Stimulated activated CD8-positive, alpha-beta memory T cell treated with anti-CD3 and anti-CD28 coated beads, Interleukin-7, amount 100 ng/mL, for 4 hours (primary cell): Measurements from ENCODE around the gene CEP72.
"Not testable (repeated sequence)": the region's sequence is repeated elsewhere in the genome, so short reads cannot be mapped to it uniquely, and the experiment has no call there.

Source experiments
- DNase-seq, 2 donors: peaks; one replicate each; pipeline ENCODE4 v3.0.0-alpha.2; 2020; ENCODE audit warnings: low read depth in 2 of 2

Gene CEP72, protein sequence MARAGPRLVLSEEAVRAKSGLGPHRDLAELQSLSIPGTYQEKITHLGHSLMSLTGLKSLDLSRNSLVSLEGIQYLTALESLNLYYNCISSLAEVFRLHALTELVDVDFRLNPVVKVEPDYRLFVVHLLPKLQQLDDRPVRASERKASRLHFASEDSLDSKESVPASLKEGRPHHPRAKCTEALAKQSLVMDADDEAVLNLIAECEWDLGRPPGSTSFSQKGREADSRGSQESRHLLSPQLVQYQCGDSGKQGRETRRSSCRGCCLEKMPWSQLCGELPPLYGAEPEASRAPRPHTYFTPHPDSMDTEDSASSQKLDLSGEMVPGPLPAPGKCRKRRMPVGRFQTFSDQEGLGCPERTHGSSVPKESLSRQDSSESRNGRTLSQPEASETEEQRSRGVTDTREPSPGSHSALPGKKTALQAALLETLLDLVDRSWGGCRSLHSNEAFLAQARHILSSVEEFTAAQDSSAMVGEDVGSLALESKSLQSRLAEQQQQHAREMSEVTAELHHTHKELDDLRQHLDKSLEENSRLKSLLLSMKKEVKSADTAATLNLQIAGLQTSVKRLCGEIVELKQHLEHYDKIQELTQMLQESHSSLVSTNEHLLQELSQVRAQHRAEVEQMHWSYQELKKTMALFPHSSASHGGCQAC

DNA sequence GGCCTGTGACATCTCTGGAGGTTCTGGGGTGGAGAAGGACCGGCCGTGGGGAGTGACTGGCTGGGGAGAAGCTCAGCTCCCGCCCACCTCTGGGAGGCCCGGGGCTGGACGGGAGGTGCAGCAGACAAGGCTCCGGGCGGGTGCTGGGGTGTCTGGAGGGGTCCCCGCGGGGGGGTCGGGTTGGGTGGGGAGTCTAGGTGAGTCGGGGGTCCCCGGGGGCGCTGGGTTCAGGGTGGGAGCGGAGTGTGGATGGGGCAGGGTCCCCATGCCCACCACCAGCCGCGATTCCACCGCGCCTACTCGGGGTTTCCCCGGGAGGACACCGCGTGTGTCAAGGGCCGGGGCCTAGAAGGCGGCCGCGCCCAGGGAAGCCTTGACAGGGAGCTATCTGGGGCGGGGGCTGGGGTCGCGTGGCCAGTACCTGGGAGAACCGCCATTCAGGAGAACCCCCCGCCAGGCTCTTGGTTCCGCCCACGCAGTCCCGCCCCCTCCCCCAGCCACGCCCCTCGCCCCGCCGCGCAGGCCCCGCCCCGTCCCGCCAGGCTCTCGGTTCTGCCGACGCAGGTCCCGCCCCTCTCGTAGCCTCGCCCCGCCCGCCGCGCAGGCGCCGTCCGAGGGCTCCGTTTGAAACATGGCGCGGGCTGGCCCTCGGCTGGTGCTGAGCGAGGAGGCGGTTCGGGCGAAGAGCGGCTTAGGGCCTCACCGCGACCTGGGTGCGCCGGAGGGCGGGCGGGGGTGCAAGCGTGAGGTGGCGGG, at the start of gene CEP72:
TSS of gene CEP72 (plus strand) at position 610 of the 756 bp plus-strand sequence. CDS start at position 632, 22 bp downstream.
- DNase-seq = peak; percentile 85 to 91

DNA sequence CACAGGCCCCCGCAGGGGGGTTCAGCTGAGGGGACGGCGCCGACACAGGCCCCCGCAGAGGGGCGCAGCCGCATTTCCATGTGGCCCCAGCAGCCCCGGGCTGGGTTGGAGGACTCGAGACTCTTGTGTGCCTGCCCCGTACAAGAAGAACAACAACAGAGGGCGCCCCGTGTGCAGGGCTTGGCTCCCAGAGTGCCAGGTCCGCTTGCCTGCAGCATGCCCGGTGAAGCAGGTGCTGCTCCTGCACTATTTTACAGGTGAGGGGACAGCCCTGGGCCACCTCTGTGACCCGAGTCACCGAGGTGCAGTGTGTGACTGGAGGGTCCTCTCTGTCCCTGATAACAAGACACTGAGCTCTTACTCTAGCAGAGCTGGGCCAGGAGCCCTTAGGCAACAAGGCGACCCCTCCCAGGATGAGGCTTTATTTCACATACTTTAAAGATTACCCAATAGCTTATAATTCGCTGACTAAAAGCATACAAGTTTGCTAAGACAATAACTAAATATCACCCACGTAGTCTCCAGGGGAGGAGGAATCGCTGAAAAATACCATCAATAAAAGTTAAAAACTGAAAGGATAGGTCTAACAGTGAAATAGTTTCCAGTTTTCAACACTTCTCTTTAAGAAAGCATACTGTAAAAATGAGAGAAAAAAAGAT, 46.2 kb upstream of the CEP72 start:
- no peak for DNase-seq

DNA sequence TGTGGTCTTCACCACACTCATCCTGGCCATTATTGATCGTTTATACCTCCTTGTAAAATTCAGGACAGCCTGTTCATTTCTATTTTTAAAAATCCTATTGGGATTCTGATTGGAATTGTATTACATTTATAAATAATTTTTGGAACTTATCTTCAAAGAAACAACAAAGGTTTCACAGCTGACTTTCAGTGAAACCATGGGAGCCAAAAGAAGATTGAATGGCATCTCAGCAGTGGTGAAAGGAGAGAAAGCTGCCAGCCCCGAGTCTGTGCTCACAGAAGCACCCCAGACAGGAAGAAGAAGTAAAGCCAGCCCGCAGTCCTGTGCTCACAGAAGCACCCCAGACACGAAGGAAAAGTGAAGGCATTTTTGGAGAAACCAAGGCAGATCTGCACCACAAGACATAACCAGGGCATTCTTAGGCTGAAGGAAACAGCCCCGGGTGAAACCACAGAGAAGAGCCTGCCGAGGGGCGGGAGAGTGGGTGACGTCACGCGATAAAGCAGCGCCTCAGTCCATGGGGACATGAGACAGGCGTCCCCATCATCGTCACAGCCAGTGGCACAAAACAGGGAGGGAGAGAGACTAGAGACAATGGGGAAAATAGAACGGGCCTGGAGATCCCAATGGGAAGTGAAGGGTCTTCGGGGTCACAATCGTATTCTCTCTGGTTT, 45.4 kb upstream of the CEP72 start:
- DNase-seq = no peak

GRCh38 chr5:567664-568060, 44.5 kb upstream of the CEP72 start:
- no peak for DNase-seq

- no peak for DNase-seq
Observed at GRCh38 chr5:568061-568781, 43.9 kb upstream of the CEP72 start.

- no peak for DNase-seq
Observed at GRCh38 chr5:568809-569208, 43.3 kb upstream of the CEP72 start.

DNA sequence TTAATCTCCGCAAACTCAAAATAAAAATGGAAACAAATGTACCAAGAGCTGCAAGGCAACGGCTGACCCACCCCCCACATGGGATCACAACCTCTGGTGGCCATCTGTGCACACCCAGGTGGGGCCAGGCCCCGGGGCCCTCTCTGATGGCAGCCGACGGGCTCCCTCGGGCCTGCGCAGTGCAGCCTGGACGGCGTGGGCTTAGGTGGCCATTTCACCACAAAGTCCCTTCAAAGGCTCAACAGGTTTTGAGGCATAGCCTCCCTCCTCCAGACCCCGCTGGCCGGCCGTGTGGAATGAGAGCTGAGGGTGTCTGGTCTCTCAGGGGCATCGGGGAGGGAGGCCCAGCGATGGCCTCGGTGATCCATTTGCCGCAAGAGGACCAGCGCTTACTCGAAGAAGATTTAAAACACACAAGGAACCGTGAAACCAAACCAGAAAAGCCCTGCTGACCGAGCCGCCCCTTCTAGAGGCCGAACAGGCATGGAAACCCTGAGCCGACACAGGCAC, 42.7 kb upstream of the CEP72 start:
- no peak for DNase-seq

DNA sequence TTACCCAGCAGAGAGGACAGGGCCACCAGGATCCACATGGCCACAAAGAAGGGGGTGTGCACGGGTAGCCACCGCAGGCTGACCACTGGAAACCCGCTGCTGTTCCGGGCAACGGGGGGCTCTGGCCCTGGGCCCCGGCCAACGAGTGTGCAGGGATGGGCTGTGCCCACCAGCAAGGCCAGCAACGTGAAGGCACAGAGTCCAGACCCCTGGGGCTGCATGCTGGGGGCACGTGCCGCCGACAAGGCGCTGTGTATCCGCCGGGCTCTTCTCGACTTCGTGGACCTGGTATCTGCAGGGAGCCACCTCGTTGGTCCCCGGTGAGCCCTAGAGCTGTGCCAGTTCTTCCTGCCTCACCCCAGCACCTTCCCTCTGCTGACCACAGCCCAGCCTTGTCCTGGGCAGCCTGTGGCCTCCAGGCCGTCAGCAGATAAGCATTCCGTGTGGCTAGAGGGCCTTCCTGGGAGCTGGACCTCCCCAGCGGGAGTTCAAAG, 42.2 kb upstream of the CEP72 start:
- no peak for DNase-seq

- DNase-seq = no peak
Observed at GRCh38 chr5:570446-570845, 41.7 kb upstream of the CEP72 start.

DNA sequence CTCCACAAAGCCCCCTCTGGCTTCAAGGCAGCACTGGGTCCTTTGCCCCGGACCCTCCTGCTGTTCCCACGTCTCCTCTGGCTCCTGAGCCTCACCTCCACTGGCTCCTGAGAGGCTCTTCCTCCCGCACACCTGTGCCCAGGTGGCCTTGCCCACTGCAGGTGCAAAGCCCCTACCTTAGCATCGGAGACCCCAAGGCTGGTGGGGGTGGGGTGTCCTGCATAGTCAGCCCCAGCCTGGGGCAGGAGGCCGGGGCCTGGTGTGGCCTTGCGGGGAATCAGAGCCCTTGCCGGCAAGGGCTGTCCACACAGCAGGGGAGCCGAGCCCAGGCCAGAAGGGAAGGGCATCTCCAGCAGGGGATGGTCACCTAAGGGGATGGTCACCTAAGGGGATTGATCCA, 41.3 kb upstream of the CEP72 start:
- DNase-seq = no peak

GRCh38 chr5:571791-572190, 40.3 kb upstream of the CEP72 start:
- DNase-seq = no peak

GRCh38 chr5:572398-573019, 39.6 kb upstream of the CEP72 start:
- DNase-seq = no peak

DNA sequence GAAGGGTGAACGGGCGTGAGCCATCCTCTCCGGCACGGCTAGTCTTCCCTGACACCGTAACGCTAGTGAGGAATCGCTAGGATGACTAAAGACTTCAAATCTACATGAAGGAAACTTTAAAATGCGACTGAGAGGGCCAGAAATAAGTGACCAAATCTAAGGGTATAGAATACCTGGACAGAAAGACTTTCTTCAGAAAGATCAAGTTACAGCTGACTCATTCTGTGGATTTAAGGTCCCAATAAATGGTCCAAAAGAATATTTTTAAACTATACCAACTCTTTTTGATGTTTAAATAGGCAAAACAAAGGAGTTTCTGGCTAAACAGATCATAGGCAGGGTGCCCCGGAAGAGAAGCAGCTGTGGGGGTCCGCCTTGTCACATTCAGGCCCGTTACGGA, 38.9 kb upstream of the CEP72 start:
- DNase-seq = no peak

DNA sequence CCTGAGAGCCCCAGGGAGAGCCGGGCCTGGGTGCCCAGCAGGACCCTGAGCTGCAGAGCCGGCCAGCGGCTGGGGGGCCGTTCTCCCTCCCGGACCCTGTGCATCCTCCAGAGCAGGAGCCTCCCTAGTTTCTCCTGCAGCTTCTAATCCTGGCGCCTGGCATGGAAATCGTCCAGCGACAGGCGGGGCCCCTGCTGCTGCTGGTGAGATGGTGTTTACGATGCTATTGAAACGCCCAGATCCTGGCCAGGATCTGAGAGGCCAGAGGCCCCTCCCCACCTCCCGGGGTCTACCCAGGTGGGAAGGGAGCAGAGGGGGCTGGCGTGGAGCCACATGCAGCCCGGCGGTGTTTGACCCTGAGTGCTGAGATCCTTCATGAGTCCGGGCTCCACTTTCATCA, 38.2 kb upstream of the CEP72 start:
- DNase-seq = no peak

GRCh38 chr5:574906-575305, 37.2 kb upstream of the CEP72 start:
- DNase-seq = no peak

- DNase-seq = no peak
Observed at GRCh38 chr5:575636-576035, 36.5 kb upstream of the CEP72 start.

- not testable (repeated sequence) for DNase-seq
Observed at GRCh38 chr5:577214-577613, 34.9 kb upstream of the CEP72 start.

DNA sequence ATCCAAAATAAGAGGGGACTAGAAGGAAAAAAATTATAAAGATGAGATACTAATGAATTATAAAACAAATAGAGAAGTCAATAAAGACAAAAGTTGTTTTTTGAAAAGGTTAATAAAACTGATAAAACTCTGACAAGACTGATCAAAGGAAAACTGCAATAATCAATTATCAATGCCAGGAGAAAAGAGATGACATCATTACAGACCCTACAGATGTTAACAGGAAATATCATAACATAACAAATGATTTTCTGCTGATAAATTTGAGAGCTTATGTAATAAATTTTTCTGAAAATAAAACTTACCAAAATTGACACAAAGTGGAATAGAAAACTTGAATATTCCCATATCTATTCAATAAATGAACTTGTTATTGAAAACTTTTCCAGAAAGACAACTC, 34.3 kb upstream of the CEP72 start:
- no peak for DNase-seq

- no peak for DNase-seq
Observed at GRCh38 chr5:579211-579610, 32.9 kb upstream of the CEP72 start.

DNA sequence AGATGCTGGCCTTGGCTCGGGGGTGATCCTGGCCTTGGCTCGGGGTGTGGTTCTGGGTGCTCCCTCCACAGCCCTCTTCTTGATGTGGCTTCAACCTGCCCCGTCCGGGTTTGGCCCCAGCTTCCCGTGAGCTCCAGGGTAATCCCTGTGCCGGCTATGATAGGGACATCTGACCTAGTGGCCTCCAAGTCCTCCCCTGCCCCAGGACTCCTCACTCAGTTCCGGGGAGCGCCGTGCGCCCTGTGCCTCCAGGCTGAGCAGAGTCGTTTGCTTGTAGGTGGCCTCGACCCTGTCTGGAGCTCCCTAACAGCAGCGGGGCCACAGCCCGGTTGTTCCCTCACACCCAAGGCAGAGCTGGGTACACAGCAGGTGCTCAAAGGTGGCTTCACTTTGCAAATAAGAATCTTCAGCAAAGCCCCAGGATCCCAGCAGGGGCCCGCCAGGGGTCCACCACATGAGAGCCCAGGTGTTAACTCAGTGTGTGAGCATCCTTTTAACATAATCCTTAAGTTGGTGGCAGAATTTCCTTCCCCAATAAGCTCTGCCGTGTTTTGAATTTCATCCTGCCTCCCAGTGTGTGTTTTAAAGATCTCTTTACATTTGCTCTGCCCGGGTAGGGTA, 32.3 kb upstream of the CEP72 start:
- DNase-seq = no peak
